SK-N-SH (cell line): Measurements from ENCODE around the gene PEX14.

Experiments
- CHD2 ChIP-seq: fragments of 150-350 bp; IDR thresholded peaks from 2 replicates; pipeline ENCODE4 v1.6.1; 2018; ENCODE audit warnings: low read length; ENCODE audit not compliant: partially characterized antibody
- CTCF ChIP-seq: fragments of 200-600 bp; sonication (generic); IDR thresholded peaks from 2 replicates; pipeline ENCODE4 v1.6.1; 2017; ENCODE audit warnings: antibody characterized with exemption, mild to moderate bottlenecking, moderate library complexity
- JUND ChIP-seq: IDR thresholded peaks from 2 replicates; pipeline ENCODE4 v1.4.0; 2012
- RAD21 ChIP-seq: IDR thresholded peaks from 2 replicates; pipeline ENCODE4 v1.6.1; 2012; ENCODE audit warnings: mild to moderate bottlenecking, low read length
- TF ChIP-seq, protein P1 (sequence below): fragments of 150-350 bp; IDR thresholded peaks from 2 replicates; pipeline ENCODE4 v1.6.1; 2017; ENCODE audit warnings: antibody characterized with exemption, low read length, low read depth, borderline replicate concordance
- TF ChIP-seq, protein P2 (sequence below): IDR thresholded peaks from 2 replicates; pipeline ENCODE4 v1.4.0; 2012; ENCODE audit warnings: low read depth, borderline replicate concordance
- TF ChIP-seq, protein P3 (sequence below): IDR thresholded peaks from 2 replicates; pipeline ENCODE4 v1.6.1; 2012; ENCODE audit warnings: mild to moderate bottlenecking, low read depth, low read length, moderate library complexity

DNA sequence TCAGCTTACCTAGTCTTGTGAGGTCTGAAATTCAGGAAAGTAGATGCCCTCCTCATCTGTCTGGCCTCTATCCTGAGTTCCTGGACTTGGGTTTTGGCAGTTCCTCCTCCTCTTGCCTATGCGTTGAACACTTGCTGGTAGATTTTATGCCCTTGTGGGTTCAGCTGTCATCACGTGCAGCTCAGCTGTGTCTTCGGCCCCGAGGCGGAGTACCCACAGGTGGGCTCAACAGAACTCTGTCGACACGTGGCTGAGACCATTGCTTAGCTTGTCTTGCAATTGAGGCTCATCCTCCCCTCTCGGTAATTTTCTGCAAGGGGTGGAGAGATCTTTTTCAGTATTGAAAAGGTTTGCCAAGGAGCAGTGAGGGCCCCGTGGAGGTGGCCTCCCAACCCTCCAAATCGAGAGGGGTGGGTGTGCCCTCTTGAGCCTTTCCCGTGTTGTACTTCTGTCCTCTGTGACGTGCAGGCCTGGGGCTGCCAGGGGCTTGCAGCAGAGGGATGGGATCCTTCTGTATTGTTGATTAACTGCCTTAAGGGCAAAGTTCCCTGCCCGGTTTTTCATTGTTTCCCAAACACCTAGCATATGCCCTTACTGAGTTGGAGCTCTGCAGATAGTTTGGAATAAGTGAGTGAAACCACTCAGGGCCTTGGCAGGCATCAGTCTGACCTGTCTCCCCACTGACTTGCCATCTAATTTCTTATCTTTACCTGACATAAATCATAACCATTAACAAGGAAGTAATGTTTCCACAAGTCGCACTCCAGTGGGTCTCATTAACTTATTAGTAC lies 41.6 kb upstream of the PEX14 start:
- TF ChIP-seq, protein P1, sequence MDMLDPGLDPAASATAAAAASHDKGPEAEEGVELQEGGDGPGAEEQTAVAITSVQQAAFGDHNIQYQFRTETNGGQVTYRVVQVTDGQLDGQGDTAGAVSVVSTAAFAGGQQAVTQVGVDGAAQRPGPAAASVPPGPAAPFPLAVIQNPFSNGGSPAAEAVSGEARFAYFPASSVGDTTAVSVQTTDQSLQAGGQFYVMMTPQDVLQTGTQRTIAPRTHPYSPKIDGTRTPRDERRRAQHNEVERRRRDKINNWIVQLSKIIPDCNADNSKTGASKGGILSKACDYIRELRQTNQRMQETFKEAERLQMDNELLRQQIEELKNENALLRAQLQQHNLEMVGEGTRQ = no peak
- TF ChIP-seq JUND = no peak
- TF ChIP-seq CHD2 = no peak
- TF ChIP-seq RAD21 = no peak
- TF ChIP-seq, protein P2, sequence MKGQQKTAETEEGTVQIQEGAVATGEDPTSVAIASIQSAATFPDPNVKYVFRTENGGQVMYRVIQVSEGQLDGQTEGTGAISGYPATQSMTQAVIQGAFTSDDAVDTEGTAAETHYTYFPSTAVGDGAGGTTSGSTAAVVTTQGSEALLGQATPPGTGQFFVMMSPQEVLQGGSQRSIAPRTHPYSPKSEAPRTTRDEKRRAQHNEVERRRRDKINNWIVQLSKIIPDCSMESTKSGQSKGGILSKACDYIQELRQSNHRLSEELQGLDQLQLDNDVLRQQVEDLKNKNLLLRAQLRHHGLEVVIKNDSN = no peak
- TF ChIP-seq, protein P3, sequence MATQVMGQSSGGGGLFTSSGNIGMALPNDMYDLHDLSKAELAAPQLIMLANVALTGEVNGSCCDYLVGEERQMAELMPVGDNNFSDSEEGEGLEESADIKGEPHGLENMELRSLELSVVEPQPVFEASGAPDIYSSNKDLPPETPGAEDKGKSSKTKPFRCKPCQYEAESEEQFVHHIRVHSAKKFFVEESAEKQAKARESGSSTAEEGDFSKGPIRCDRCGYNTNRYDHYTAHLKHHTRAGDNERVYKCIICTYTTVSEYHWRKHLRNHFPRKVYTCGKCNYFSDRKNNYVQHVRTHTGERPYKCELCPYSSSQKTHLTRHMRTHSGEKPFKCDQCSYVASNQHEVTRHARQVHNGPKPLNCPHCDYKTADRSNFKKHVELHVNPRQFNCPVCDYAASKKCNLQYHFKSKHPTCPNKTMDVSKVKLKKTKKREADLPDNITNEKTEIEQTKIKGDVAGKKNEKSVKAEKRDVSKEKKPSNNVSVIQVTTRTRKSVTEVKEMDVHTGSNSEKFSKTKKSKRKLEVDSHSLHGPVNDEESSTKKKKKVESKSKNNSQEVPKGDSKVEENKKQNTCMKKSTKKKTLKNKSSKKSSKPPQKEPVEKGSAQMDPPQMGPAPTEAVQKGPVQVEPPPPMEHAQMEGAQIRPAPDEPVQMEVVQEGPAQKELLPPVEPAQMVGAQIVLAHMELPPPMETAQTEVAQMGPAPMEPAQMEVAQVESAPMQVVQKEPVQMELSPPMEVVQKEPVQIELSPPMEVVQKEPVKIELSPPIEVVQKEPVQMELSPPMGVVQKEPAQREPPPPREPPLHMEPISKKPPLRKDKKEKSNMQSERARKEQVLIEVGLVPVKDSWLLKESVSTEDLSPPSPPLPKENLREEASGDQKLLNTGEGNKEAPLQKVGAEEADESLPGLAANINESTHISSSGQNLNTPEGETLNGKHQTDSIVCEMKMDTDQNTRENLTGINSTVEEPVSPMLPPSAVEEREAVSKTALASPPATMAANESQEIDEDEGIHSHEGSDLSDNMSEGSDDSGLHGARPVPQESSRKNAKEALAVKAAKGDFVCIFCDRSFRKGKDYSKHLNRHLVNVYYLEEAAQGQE = no peak
- no peak for TF ChIP-seq CTCF
